Activated naive CD4-positive, alpha-beta T cell treated with anti-CD3 and anti-CD28 coated beads, Interleukin-2, amount 10 ng/mL, durations not matched to agents 7 days and 5 days (primary cell): Measurements from ENCODE around the gene GSTA4.
"Not testable (repeated sequence)": the region's sequence is repeated elsewhere in the genome, so short reads cannot be mapped to it uniquely, and the experiment has no call there.

ENCODE experiments used
- CTCF ChIA-PET: fragments of 350-600 bp; sonication (Branson Sonifier 250); formaldehyde crosslinking; loops from one replicate; lab custom pipeline; 2021; ENCODE audit warnings: antibody characterized with exemption; lab: Charles Lee
- DNase-seq: peaks from one replicate; pipeline ENCODE4 v3.0.0-alpha.2; 2020
- H3K27ac Mint-ChIP-seq: one replicate; pipeline ENCODE4 v1.8.0; 2021; ENCODE audit warnings: mild to moderate bottlenecking, moderate library complexity, mixed read lengths
- H3K27me3 Mint-ChIP-seq: one replicate; pipeline ENCODE4 v1.8.0; 2021; ENCODE audit warnings: mild to moderate bottlenecking, mixed read lengths
- H3K36me3 Mint-ChIP-seq: one replicate; pipeline ENCODE4 v1.8.0; 2021; ENCODE audit warnings: mixed read lengths
- H3K4me1 Mint-ChIP-seq: one replicate; pipeline ENCODE4 v1.8.0; 2021; ENCODE audit warnings: mixed read lengths
- H3K4me3 Mint-ChIP-seq: one replicate; pipeline ENCODE4 v1.8.0; 2021; ENCODE audit warnings: mild to moderate bottlenecking, moderate library complexity, mixed read lengths
- H3K9me3 Mint-ChIP-seq: one replicate; pipeline ENCODE4 v1.8.0; 2021; ENCODE audit warnings: mixed read lengths

GSTA4 gene

GRCh38 chr6:52976591-52977035 lies 18.5 kb downstream of the GSTA4 start:
- CTCF ChIA-PET, result interaction anchor here (1.5 kb wide), 1 partner anchor 20 kb away, joined by 3 read pairs; no protein-coding TSS in a partner anchor
- no peaks in the 10 kb centered on the region for H3K9me3 Mint-ChIP-seq
- peaks cover 16% of the 10 kb centered on the region for H3K4me1 Mint-ChIP-seq
- H3K27ac Mint-ChIP-seq, result peak overlapping the region; percentile 39
- no peak overlapping the region for H3K4me3 Mint-ChIP-seq
- DNase-seq, result no peak
- peaks cover 28% of the 10 kb centered on the region for H3K27me3 Mint-ChIP-seq
- no peaks in the 10 kb centered on the region for H3K36me3 Mint-ChIP-seq

GRCh38 chr6:52976149-52976548 lies 18.9 kb downstream of the GSTA4 start:
- peaks cover 16% of the 10 kb centered on the region for H3K4me1 Mint-ChIP-seq
- H3K9me3 Mint-ChIP-seq, result no peaks in the 10 kb centered on the region
- no peak for DNase-seq
- H3K36me3 Mint-ChIP-seq, result no peaks in the 10 kb centered on the region
- peaks cover 30% of the 10 kb centered on the region for H3K27me3 Mint-ChIP-seq
- H3K4me3 Mint-ChIP-seq, result no peak overlapping the region
- no peak overlapping the region for H3K27ac Mint-ChIP-seq
- CTCF ChIA-PET, result interaction anchor here (1.5 kb wide), 1 partner anchor 20 kb away, joined by 3 read pairs; no protein-coding TSS in a partner anchor

DNA sequence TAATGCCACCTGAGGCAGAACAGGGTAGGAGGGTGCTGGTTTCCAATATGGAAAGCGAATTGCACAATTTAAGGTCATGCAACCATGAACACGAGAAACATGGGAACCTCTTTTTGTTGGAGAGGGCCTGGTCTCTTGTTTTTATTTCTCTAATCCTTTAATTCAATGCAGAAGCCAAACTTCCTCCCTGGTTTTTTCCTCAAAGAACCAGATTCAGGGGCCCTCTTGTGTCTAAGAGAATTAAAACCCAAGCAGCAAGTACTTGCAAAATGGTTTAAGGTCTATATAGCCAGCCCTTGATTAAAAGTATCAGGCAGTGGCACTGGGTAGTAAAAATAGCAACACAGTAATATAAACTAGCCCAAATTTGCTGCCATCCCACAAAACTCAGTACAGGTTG lies 19.5 kb downstream of the GSTA4 start:
- H3K27me3 Mint-ChIP-seq, result peaks cover 33% of the 10 kb centered on the region
- H3K4me3 Mint-ChIP-seq, result no peak overlapping the region
- H3K27ac Mint-ChIP-seq, result no peak overlapping the region
- CTCF ChIA-PET, result no interaction called here
- H3K4me1 Mint-ChIP-seq, result peaks cover 14% of the 10 kb centered on the region
- no peak for DNase-seq
- no peaks in the 10 kb centered on the region for H3K9me3 Mint-ChIP-seq
- no peaks in the 10 kb centered on the region for H3K36me3 Mint-ChIP-seq

DNA sequence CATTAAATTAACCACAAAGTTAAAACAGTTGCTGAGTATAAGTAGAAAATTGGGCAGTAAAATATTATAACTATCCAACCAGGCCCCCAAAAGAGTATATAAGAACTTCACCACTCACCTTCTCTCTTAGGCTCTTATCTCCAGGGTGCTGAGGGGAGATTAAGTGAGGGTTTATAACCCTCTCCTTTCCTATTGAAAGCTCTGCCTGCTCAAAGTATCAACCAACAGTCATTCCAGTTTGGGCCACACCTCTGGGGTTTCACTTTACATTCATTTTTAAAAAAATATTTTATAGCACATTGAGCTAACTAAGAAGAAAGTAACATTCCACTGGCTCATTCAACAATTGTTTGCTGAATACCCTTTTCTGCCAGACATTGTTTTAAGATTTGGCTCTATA lies 22.1 kb downstream of the GSTA4 start:
- CTCF ChIA-PET, result interaction anchor here (1.3 kb wide), 1 partner anchor 24 kb away, joined by 4 read pairs; no protein-coding TSS in a partner anchor
- Mint-ChIP-seq H3K36me3 (no peaks in the 10 kb centered on the region), H3K27ac (no peak overlapping the region), H3K4me1 (peaks cover 13% of the 10 kb centered on the region), H3K4me3 (no peak overlapping the region), H3K9me3 (no peaks in the 10 kb centered on the region), H3K27me3 (peaks cover 30% of the 10 kb centered on the region)
- DNase-seq, result no peak

DNA sequence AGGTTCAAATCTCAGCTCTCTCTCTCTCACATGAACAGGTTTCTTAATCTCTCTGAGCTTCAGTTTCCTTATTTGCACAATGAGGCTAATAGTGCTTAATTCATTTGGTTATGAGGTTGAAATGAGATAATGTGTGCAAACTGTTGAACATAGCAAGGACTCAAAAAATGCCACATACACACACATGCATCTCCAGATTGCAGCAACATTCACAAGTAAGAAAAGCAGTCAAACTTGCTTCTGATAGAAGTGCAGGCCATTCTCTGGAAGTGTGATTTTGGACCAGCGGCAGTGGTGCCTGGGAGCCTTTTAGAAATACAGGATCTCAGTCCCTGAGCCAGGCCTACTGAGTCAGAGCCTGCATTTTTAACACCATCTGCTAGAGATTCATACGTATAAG lies 25.7 kb downstream of the GSTA4 start:
- Mint-ChIP-seq H3K36me3 (no peaks in the 10 kb centered on the region), H3K27me3 (peaks cover 27% of the 10 kb centered on the region), H3K9me3 (no peaks in the 10 kb centered on the region), H3K27ac (no peak overlapping the region), H3K4me1 (no peaks in the 10 kb centered on the region), H3K4me3 (no peak overlapping the region)
- CTCF ChIA-PET, result interaction anchor here (0.7 kb wide), 1 partner anchor 61 kb away, joined by 3 read pairs; no protein-coding TSS in a partner anchor
- no peak for DNase-seq

GRCh38 chr6:52966101-52966500 lies 29.0 kb downstream of the GSTA4 start:
- H3K4me3 Mint-ChIP-seq, result no peak overlapping the region
- DNase-seq, result no peak
- peaks cover 3% of the 10 kb centered on the region for H3K9me3 Mint-ChIP-seq
- CTCF ChIA-PET, result no interaction called here
- no peaks in the 10 kb centered on the region for H3K36me3 Mint-ChIP-seq
- peaks cover 22% of the 10 kb centered on the region for H3K27me3 Mint-ChIP-seq
- no peaks in the 10 kb centered on the region for H3K4me1 Mint-ChIP-seq
- H3K27ac Mint-ChIP-seq, result no peak overlapping the region

GRCh38 chr6:52965380-52965779 lies 29.7 kb downstream of the GSTA4 start:
- no peak for DNase-seq
- no peaks in the 10 kb centered on the region for H3K36me3 Mint-ChIP-seq
- CTCF ChIA-PET, result no interaction called here
- peaks cover 19% of the 10 kb centered on the region for H3K27me3 Mint-ChIP-seq
- no peak overlapping the region for H3K27ac Mint-ChIP-seq
- H3K4me3 Mint-ChIP-seq, result no peak overlapping the region
- peaks cover 3% of the 10 kb centered on the region for H3K9me3 Mint-ChIP-seq
- no peaks in the 10 kb centered on the region for H3K4me1 Mint-ChIP-seq

GRCh38 chr6:52964318-52964717 lies 30.8 kb downstream of the GSTA4 start:
- no peak overlapping the region for H3K27ac Mint-ChIP-seq
- H3K36me3 Mint-ChIP-seq, result no peaks in the 10 kb centered on the region
- no peak for DNase-seq
- peaks cover 19% of the 10 kb centered on the region for H3K27me3 Mint-ChIP-seq
- peaks cover 3% of the 10 kb centered on the region for H3K9me3 Mint-ChIP-seq
- CTCF ChIA-PET, result no interaction called here
- H3K4me3 Mint-ChIP-seq, result no peak overlapping the region
- no peaks in the 10 kb centered on the region for H3K4me1 Mint-ChIP-seq

DNA sequence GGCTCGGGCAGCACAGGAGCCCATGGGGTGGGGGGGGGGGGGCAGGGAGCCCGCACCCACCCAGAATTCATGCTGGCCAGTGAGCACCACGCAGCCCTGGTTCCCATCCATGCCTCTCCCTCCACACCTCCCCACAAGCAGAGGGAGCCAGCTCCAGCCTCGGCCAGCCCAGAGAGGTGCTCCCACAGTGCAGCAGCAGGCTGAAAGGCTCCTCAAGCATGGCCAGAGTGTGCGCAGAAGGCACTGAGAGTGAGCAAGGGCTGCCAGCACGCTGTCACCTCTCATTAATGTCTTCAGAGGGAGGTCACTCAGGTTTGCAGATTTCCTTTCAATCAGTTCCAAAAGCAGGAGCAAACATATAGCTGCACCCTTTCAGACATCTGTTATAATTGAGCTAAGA lies 32.4 kb downstream of the GSTA4 start:
- no peaks in the 10 kb centered on the region for H3K36me3 Mint-ChIP-seq
- H3K9me3 Mint-ChIP-seq, result peaks cover 3% of the 10 kb centered on the region
- CTCF ChIA-PET, result interaction anchor here (0.6 kb wide), 1 partner anchor 119 kb away, joined by 3 read pairs; no protein-coding TSS in a partner anchor
- no peak for DNase-seq
- H3K4me1 Mint-ChIP-seq, result no peaks in the 10 kb centered on the region
- H3K27ac Mint-ChIP-seq, result no peak overlapping the region
- H3K27me3 Mint-ChIP-seq, result peaks cover 19% of the 10 kb centered on the region
- H3K4me3 Mint-ChIP-seq, result no peak overlapping the region

GRCh38 chr6:52961022-52961421 lies 34.1 kb downstream of the GSTA4 start:
- H3K27me3 Mint-ChIP-seq, result peaks cover 25% of the 10 kb centered on the region
- H3K4me3 Mint-ChIP-seq, DNase-seq, H3K9me3 Mint-ChIP-seq, CTCF ChIA-PET, H3K36me3 Mint-ChIP-seq, H3K4me1 Mint-ChIP-seq, H3K27ac Mint-ChIP-seq: not testable (repeated sequence)

- H3K9me3 Mint-ChIP-seq, DNase-seq, CTCF ChIA-PET, H3K4me1 Mint-ChIP-seq, H3K36me3 Mint-ChIP-seq, H3K27ac Mint-ChIP-seq, H3K4me3 Mint-ChIP-seq: not testable (repeated sequence)
- H3K27me3 Mint-ChIP-seq, result peaks cover 21% of the 10 kb centered on the region
Observed at GRCh38 chr6:52960211-52960610, 34.9 kb downstream of the GSTA4 start.

DNA sequence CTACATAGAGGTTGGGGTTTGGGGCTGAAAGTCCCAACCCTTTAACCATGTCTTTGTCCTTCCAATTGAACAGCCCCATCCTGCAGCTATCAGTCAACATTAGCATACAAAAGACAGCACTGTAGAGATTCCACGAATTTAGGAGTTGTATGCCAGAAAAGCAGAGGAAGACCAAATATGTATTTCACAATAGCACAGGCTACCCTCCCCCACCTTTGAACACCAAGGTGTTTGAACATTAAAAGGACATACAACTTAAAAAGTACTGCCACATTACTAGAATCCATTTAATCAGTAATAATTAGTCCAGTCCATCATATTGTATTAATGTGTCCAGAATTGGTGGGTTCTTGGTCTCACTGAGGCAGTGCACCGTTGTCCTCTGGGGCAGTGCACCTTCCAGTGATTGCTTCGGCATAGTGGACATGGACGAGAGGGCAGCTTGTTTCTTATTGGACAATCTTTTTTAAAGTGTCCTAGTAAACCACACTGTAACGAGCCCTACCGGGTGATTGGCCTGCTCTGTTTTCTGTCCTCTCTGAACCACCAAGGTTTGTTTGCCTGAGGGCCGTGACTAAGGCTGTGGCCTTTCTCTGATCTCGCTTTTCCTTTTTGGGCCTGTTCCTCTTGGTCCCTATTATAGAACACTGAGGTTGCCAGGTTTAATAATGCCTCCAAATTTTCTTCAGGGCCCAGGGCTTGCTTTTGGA lies 36.4 kb downstream of the GSTA4 start:
- Mint-ChIP-seq H3K4me3 (no peak overlapping the region), H3K27me3 (peaks cover 18% of the 10 kb centered on the region), H3K27ac (no peak overlapping the region), H3K4me1 (no peaks in the 10 kb centered on the region), H3K9me3 (peaks cover 3% of the 10 kb centered on the region), H3K36me3 (no peaks in the 10 kb centered on the region)
- DNase-seq, result no peak
- CTCF ChIA-PET, result interaction anchor here (0.6 kb wide), 1 partner anchor 1387 kb away, joined by 3 read pairs; no protein-coding TSS in a partner anchor

- Mint-ChIP-seq H3K27ac (no peak overlapping the region), H3K9me3 (no peaks in the 10 kb centered on the region), H3K4me3 (no peak overlapping the region), H3K4me1 (no peaks in the 10 kb centered on the region), H3K36me3 (no peaks in the 10 kb centered on the region), H3K27me3 (peaks cover 18% of the 10 kb centered on the region)
- CTCF ChIA-PET, result no interaction called here
- DNase-seq, result no peak
Observed at GRCh38 chr6:52955871-52956270, 39.2 kb downstream of the GSTA4 start.

DNA sequence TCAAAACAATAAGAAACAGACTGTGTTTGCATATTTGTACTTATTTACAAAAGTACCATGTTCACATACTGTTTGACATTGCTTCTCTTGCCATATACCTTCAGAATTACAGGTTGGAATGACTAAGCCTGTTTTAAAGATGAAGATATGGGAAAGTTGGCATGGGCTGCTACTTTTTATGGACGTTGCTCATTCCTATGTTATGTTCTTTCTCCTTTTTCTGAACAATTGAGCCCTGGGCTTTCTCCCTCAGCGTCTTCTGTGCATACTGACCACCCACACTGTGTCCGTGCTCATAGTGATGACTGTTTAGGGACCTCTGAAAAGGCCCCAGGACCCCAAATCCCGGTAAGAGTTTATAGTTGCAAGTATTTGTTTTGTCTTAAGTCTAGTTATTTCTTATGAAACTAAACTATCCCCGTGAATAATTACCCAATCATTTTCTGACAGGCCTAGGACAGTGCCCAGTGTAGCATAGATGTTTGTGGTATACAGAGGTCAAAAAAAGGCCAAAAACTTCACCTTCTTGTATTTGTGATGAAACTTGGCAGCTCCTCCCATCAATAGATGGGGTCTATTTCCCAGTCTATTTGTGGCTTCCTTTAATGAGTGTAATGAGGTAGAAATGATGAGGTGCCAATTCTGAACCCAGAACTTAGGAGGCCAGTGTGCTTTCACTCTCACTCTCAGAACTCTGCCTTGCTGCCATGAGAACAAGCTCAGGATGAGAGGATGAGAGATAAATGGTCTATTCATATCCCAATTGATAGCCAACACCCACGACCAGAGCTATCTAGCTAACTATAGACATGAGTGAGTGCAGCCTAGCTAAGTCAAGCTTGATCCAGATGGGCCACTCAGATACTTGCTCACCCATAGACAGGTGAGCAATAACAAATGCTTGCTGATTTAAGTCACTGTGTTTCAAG lies 40.9 kb downstream of the GSTA4 start:
- Mint-ChIP-seq H3K4me1 (no peaks in the 10 kb centered on the region), H3K9me3 (no peaks in the 10 kb centered on the region), H3K27me3 (peaks cover 23% of the 10 kb centered on the region), H3K36me3 (no peaks in the 10 kb centered on the region), H3K27ac (no peak overlapping the region), H3K4me3 (no peak overlapping the region)
- DNase-seq, result no peak
- CTCF ChIA-PET, result no interaction called here
